Kidney tubule cell (primary cell): ENCODE data around the gene ARPC4.

Experiments used
- DNase-seq: peaks from one replicate; pipeline ENCODE4 v3.0.0-alpha.2; 2018; ENCODE audit warnings: low spot score

ARPC4 gene

DNA sequence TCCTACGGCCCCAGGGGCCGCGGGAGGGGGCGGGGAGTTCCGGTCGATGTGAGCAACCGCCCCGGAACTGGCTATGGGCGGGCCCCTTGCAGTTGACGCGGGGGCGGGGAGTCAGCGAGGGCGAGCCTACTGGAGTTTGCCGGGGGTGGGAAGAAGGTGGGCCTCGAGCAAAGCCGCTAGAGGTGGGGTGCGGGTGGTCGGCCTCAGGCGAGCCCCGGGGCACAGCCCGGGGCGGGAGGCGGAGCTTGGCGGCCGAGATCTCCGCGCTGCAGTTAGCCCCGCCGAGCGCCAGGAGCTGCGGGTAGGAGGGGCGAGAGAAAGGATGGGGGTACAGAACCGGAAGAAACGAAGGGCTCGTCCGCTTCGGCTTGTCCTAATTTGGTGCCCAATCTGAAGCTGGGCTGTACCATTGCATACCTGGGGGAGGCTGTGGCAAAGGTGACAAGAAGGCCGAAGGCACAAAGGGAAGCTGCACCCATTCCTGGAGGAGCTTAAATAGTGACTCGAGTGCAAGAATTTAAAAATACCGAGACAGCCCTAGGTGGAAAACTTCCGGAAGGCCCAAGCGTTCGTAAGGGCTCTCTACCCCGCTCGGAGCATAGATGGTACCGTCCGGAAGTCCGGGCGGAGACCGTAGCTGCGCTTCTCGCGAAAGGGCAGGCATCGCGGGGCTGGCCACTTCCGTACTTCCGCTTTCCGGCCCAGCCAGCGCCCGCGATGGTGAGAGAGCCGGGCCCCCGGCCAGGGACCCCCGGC, at the start of gene ARPC4, which contains the start of gene TADA3:
Gene ARPC4 (plus strand): TSS at position 678 of the 756 bp plus-strand sequence. CDS start 40 bp downstream, at position 718.
Gene TADA3 (minus strand): TSS at position 69 of the 756 bp plus-strand sequence. CDS start 1,007 bp downstream, outside the sequence.
- peak; percentile 95 for DNase-seq

DNA sequence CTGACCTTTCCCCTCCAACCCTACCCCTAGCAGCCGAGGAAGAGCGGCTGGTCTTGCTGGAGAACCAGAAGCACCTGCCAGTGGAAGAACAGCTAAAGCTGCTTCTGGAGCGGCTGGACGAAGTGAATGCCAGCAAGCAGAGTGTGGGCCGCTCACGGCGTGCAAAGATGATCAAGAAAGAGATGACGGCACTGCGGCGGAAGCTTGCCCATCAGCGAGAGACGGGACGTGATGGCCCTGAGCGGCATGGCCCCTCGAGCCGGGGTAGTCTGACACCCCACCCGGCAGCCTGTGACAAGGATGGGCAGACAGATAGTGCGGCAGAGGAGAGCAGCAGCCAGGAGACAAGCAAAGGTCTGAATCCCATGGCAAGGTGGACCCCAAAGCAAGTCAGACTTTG, 49.3 kb upstream of the ARPC4 start:
- no peak for DNase-seq

DNA sequence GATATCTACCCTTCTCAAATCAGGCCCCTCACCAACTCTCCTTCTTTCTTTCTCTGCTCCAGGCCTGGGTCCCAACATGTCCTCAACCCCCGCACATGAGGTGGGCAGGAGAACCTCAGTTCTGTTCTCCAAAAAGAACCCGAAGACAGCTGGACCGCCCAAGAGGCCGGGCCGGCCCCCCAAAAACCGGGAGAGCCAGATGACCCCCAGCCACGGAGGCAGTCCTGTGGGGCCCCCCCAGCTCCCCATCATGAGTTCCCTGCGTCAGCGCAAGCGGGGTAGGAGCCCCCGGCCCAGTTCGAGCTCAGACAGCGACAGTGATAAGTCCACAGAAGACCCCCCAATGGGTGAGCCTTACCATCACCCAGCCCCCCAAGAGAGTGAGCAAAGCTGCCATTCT, 48.7 kb upstream of the ARPC4 start:
- no peak for DNase-seq

DNA sequence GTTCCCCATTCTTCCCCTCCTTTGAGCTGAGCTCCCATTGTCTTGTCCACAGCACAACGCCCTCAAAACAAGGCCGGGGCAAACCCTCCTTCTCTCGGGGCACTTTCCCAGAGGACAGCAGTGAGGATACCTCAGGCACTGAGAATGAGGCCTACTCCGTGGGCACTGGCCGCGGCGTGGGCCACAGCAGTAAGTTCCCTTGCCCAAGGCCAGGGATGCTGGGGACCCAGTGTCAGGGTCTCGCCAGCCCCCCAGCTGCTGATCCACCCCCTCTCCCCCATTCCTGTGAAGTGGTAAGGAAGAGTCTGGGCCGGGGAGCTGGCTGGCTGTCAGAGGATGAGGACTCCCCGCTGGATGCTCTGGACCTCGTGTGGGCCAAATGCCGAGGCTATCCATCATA, 47.4 kb upstream of the ARPC4 start:
- no peak for DNase-seq

DNA sequence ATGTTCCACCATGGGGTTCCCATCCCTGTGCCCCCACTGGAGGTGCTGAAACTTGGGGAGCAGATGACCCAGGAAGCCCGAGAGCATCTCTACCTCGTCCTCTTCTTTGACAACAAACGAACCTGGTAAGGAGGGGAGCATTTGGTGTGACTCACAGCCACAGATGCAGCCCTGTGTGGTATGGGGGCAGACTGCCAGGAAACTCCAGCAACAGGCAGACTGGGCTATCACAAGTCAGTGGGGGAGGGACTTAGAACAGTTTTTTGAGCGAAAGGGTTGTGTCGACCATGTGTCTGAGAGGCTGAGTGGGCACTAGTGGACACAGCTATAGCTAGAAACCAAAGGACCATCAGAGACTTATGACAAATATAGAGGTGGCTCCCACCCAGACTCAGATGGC, 46.6 kb upstream of the ARPC4 start:
- DNase-seq: no peak

DNA sequence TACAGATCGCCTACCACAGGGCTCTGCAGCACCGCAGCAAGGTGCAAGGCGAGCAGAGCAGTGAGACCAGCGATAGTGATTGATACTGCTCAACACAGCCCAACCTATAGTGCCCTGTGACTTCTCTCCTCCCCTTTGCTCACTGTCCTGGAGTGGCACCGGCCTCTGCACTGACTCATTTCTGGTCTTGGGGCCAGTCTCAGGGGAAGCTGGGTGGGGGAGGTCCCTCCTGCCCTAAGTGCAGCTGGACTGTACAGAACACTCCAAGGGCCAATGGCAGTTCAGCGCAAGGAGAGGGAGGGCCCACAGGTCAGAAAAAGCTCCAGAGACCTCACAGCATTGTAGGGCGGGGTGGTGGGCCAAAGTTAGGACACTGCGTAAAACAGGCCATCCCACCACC, 45.6 kb upstream of the ARPC4 start:
- peak; percentile 25 for DNase-seq

DNA sequence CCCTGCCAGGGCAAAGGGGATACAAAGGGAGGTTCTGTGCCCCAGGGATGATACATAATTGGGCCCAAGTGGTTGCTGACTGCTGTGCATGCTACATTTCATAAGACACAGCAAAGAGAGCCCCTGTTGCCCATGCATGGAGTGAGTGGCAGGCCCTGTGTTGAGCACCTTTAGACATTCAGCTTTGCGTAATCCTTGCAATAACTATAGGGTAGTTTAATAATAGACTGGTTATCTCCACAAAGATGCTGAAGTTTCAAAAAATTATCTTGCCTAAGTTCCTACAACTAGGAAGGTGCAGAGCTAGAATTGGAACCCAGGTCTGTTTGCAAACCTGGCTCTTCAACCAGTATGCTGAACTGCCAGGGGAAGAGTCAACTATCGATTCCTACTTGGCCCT, 44.9 kb upstream of the ARPC4 start:
- DNase-seq: no peak

DNA sequence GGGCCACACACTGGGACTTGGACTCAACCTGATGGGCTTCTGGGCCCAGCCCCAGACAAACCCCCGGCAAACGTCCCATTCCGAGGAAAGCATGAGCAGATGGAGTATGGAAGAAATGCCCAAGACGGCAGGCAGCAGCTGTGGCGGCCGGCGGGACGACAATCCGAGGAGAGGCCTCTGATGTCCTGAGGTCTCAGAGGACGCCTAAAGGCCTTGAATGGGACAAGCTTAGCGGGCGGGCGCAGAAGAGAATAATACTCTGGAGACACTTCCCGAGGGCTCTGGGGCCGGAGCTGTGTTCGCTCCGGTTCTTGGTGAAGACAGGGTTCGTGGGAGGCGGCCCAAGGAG, 43.6 kb upstream of the ARPC4 start:
- no peak for DNase-seq

DNA sequence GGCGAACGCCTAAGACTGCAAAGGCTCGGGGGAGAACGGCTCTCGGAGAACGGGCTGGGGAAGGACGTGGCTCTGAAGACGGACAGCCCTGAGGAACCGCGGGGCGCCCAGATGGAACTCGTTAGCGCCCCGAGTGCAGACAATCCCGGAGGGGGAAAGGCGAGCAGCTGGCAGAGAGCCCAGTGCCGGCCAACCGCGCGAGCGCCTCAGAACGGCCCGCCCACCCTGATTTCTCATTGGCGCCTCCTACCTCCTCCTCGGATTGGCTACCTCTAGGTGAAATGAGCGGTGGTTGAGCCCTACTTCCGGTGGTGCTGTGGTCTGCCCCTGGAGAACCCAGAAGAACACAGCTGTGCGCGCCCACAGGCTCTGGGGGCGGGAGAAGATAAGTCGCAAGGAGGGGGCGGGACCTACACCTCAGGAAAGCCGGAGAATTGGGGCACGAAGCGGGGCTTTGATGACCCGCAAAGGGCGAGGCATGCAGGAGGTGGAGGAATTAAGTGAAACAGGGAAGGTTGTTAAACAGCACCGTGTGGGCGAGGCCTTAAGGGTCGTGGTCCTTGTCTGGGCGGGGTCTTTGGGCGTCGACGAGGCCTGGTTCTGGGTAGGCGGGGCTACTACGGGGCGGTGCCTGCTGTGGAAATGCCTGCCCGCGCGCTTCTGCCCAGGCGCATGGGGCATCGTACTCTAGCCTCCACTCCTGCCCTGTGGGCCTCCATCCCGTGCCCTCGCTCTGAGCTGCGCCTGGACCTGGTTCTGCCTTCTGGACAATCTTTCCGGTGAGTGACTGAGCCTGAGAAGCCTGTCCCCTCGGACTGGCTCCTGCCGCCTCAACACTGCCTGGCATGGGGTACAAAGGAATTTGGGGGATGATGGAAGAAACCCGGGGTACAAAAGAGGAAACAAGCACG, 43.0 kb upstream of the ARPC4 start, which contains the start of gene OGG1:
Gene OGG1 (plus strand): TSS at position 308 of the 911 bp plus-strand sequence. CDS start 335 bp downstream, at position 643.
- peak; percentile 99 for DNase-seq

DNA sequence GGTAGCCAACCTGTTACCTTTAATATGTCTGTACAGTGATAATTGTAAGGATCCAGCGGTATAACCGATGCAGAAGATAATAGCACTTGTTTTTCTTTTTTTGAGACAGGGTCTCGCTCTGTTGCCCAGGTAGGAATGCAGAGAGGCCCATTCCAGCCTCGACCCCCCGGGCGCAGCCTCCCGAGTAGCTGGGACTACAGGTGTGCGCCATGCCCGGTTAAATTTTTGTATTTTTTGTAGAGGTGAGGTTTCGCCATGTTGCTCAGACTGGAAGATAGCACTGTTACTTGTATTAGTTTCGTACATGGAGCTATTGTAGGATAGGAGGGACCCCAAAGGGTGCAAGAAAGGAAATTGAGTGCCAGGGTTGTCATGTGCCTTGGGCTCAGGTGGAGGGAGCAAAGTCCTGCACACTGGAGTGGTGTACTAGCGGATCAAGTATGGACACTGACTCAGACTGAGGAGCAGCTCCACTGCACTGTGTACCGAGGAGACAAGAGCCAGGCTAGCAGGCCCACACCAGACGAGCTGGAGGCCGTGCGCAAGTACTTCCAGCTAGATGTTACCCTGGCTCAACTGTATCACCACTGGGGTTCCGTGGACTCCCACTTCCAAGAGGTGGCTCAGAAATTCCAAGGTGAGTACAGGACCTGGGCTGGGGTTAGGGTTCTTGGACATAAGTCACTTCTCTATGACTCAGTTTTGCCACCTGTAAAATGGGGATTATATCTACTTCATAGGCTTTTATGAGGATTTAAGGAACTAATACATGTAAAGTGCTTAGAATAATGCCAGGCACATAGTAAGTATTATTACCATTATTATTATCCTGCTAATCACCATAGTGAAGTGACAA, 42.1 kb upstream of the ARPC4 start:
- peak; percentile 57 for DNase-seq

DNA sequence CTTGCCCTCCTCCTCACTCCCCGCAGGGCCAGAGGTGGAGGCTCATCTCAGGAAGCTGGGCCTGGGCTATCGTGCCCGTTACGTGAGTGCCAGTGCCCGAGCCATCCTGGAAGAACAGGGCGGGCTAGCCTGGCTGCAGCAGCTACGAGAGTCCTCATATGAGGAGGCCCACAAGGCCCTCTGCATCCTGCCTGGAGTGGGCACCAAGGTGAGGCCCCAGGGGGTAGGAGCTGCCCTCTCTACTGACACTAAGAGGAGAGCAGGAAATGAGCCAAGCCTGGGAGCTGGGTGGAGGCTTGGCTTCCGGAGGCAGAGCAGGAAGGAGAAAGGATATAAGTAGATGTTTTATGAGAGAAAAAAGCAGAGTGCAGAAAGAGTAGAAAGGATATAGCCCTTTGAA, 38.2 kb upstream of the ARPC4 start:
- DNase-seq: peak; percentile 26

DNA sequence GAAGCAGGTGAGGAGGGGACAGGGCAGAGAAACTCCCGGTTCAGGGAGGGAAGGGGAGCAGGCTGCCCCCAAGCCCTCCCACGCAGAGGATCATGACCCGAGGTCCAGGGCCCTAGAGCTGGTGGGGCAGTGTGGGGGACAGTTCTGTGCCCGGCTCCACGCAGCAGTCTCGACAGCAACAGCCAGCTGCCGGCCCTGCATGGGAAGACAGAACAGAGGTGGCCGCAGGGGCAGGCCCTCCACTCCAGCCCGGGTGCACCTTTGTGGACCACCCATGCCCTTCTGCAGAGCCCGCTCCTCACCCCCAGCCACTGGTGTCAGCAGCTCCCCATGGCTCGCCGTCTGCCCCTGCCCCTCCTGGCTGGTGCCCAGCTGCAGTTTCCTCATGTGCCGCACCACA, 35.5 kb upstream of the ARPC4 start:
- DNase-seq: no peak

DNA sequence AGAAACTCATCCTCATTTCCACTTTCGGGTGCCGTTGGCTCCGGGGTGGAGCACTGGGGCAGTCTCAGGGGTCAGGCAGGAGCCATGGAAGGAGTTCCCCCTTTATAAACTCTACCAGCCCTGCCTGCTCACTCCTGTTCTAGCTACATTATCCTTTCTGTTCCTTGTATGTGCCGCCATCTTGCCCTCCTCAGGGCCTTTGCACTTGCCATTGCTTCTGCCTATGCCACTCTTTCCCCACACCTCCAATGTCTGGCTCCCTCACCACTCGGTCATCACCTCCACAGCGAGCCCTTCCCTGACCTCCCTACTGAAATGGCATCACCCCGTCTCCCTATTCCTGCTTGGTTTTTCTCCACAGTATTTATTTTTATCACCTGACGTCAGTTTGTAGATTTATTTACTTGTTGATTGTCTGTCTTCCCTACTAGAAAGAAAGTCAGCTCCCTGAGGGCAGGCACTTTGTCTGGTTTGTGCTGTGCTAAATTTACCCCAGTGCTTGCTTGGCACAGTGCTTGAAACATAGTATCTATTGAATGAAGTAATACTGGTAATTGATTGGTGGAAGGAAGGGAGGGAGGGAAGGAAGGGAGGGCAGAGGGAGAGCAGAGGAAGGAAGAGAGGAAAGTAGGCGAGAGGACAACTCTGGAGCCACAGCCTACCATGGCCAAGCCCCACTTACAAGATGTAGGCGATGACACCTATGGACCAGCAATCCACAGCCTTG, 31.9 kb upstream of the ARPC4 start:
- DNase-seq: no peak

DNA sequence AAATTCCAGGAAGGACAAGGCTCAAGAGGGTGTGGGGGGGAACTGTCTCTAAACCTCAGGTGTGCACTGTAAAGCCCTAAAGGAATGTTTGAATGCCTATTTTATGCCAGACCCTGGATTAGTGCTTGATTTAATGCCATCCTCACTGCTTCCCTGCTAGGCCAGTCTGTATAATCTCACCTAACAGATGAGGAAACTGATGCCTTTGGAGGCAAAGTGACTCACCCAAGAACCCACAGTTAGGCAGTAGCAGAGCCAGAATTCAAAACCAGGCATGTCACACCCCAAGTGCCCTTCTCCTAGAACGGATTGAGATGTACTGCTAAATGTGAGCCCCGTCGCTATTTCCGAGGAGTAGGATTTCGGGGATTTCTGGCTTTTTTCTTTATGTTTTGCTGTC, 31.0 kb upstream of the ARPC4 start:
- DNase-seq: no peak

DNA sequence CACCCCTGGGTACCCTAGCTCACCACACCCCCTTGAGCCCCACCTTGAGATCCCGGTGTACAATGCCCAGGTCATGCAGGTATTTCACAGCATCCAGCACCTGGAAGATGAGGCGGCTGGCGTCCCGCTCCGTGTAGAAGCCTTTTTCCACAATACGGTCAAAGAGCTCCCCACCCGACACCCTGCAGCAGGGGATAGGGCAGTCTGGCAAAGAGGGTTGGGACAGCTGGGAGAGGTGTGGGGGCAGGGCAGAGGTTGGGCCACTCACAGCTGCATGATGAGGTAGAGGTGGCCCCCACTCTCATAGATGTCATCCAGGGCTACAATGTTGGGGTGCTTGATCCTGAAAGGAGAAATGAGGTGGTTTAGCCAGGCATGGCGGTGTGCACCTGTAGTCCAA, 30.0 kb upstream of the ARPC4 start:
- DNase-seq: no peak

DNA sequence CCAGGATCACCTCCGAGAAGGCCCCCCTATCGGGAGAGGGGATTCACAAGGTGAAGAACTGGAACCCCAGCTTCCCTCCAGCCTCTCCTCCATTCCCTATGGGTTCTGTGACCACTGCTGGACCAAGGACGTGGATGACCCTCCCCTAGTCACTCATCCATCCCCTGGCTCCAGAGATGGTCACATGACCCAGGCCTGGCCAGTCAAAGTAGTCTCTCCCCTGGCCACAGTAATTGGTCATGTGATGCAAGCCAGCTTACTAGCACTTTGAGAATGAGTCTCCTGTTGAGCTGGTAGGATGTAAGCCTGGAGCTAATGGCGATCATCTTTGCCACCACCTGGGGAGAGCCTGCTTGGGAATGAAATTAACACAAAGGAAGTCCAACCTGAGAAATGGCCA, 27.0 kb upstream of the ARPC4 start:
- peak; percentile 34 for DNase-seq

DNA sequence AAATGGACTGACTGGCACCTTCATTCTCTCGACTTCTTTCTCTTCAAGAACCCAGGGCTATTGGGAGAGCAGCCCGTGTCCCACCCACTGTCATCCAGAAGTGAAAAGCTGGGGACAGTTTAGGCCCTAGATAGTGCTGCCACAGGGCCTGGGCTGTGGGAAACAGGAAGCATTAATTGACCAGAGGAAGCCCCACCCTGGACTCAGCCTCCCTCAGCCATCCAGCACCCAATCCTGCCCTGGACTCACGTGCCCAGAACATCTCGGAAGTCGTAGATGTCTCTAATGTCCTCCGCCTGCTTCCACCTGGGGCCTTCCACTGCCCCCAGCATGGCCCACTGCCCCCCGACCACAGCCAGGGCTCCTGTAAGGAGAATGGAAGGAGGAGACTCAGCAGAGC, 25.5 kb upstream of the ARPC4 start:
- DNase-seq: no peak

DNA sequence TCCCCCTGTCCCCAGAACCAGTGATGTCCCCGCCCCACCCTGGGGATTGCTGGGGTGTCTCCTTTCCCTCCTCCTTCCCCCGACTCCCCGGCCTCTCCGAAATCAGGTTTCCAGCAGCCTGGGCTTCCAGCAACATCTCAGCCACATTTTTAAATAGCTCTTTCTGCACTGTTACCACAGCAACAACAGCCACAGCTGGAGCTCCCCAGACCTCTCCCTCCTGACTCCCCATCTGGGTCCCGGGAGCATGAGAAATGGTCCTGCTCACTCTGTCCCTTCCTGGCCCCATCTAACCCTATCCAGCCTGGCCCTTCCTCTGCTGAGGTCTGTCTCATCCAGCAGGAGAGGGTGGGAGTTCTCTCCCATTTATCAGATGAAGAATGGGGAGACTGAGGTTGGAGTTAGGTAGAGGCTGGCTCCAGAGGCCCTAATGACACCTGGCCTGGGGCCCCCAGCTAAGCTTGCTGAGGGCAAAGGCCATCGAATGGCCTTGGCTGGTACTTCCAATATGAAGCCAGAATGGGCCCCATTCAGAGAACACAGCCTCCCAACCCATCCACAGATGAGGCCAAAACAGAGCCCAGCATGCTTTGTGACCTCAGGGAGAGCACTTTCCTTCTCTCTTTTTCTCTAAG, 24.6 kb upstream of the ARPC4 start:
- no peak for DNase-seq

DNA sequence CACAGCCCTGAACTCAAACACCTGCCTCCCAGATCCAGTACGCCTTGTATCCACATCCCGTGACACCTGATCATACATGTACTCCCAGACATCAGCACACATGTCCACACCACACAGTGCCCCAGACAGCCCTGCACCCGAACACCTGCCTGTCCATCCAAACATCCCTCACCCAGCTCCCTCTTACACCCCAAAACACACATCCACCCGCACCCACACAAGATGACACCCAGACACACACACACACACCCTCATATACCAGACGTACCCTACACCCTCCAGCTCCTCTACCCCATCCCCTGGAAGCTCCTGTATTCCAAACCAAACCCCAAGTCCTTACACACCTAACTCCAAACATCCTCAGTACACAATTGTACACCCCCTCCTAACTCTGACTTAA, 23.9 kb upstream of the ARPC4 start:
- no peak for DNase-seq

DNA sequence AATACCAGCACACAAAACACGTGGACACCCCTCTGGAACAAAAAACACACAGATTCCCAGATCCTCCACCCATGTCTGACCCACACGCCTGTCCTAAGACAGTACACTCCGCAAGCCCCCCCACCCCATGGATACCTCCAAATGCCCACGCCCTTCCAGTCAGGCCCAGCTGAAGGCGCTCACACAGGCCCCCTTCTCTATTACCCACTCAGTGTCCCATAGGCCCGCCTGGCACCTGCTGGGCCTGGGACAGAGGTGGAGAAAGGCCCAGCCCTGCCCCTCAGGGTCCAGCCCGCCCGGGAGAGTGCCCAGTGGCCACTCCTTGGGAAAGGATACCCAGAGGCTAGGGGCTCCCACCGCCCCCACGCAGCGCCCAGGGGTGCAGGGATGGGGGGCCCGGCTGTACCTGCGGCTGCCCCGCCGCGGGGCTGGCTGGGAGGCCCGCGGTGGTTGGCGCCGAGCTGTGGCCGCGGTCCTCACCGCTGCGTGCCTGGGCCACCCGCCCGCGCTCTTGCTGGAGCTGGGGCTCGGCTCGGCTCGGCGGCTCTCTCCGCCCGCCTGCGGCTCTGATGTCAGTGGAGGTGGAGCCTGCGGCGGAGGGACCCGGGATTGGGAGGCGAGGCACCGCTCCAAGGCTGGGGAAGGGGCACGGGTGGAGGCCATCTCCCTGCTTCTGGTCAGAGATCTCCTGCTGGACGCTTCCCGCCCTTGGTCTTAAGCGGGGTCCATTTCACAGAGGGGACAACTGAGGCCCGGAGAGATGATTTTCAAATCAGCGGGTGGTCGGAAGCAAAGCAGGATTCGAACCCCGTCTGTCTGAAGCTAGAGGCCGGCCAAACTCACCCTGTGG, 23.2 kb upstream of the ARPC4 start, which contains the start of gene CAMK1:
Gene CAMK1 (minus strand): TSS at position 522 of the 850 bp plus-strand sequence. CDS start 2,198 bp downstream, outside the sequence.
- peak; percentile 75 for DNase-seq
